ENCODE measurements around the gene POR.

POR gene

GRCh38 chr7:75955331-75955955 lies 40.5 kb downstream of the POR start:
- DNase-seq, result no peak

- DNase-seq, result no peak
Measured at GRCh38 chr7:75957021-75957736, 42.2 kb downstream of the POR start.

GRCh38 chr7:75958802-75959543 lies 44.0 kb downstream of the POR start:
- no peak for DNase-seq

GRCh38 chr7:75960372-75960771 lies 45.4 kb downstream of the POR start:
- DNase-seq, result no peak

DNA sequence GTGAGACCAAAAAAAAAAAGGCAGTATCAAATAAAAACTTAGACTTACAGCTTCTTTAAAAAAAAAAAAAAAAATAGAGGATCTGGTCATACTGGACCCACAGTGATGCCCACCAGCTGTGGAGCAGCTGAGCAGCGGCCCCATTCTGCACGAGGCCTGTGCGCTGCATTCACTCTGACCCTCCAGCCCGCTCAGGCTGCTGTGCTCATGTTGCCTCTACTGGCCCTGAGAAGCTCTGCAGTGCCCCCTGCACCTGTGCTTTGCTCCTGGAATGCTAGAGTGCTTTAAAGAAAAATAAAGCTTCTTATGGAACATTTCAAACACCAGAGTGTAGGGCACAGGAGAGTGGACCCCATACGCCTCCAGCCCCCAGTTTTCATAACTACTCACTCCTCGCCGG lies 46.3 kb downstream of the POR start:
- DNase-seq, result no peak

- peak; percentile 71 for DNase-seq
Measured at GRCh38 chr7:75962607-75963380, 47.8 kb downstream of the POR start.

DNA sequence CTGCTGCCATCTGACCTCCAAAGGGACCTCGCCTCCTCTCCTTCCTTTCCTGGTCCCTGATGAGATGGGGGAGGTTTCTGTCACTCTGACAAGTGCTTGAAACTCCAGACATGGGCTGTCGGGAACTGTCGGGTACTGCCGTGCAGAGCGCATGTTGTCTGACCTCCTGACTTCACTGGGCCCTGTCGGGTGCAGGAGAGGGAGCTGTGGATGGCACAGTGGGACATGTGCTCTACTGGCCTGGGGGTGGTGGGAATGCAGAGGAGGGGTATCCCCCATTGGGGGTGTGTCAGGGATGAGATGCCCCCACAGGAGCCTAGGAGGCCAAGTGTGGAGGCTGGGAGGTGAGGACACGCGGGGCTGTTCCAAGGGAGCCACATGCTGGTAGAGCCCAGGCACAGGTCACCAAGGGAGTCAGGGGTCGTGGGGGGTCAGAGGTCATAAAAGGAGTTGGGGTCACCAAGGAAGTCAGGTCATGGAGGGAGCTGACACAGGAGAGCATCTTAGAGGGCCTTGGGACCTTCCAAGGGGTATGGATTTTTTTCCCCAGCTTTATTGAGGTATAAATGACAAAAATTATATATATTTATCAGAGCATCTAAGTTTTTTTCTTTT lies 48.5 kb downstream of the POR start:
- DNase-seq, result no peak

GRCh38 chr7:75965617-75966016 lies 50.7 kb downstream of the POR start:
- DNase-seq, result no peak

GRCh38 chr7:75966190-75966961 lies 51.4 kb downstream of the POR start:
- peak; percentile 45 for DNase-seq

DNA sequence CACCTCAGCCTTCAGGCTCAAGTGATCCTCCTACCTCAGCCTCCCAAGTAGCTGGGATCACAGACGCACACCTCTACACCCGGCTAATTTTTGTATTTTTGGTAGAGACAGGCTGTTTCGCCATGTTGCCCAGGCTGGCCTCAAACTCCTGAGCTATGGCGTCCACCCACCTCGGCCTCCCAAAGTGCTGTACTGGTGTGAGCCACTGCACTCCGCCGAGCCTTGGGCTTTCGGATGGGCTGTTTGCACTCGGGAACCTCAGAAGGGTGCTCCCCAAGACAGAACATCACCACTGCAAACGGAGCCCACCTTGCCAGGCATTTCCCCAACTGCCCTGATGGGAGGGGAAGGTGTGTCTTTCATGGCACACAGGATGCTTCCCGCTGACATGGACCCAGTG lies 52.1 kb downstream of the POR start:
- DNase-seq, result no peak

DNA sequence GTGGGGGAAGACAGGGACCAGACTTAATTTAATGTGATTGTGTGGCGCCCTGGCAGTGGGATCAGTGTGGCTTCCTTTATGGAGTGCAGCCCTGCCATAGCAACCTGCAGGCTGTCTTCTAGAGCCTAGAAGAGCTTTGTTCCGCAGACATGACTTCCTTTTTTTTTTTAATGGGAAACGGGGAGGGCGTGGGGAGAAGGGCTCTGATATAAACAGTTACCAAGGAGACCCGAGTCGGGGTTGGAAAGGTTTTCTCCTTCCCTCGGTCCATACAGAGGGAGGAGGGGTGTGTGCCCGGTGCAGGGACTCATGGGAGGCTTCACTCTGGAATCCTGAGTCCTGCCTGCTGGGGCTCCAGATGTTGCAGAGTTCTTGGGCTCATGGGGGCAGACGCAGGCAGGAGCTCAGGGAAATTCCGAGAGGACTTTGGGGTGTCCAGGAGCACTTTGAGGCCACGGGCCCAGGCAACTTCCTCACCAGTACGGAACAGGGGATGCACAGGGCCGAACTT lies 52.6 kb downstream of the POR start:
- DNase-seq, result no peak

GRCh38 chr7:75968012-75968411 lies 53.1 kb downstream of the POR start:
- DNase-seq, result no peak

- DNase-seq, result no peak
Measured at GRCh38 chr7:75968561-75969001, 53.6 kb downstream of the POR start.

DNA sequence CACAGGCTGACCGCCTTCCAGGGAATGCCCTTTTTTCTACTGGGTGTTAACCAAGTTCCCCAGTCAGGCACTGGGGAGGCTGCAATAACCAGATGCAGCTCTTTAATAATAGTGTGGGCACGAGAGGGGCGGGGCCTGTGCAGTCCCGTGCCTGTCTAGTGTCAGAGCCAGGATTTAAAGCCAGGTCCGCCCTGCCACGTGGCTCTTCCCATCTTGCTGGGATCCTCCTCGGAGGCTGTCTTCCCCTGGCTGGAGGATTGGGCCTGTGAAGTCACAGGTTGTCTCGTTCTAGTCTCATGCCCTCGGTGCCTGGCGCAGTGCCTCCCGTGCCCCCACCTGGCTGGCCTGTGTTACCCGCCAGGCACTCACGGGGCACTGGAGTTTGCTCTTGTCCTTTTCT lies 54.2 kb downstream of the POR start:
- no peak for DNase-seq

DNA sequence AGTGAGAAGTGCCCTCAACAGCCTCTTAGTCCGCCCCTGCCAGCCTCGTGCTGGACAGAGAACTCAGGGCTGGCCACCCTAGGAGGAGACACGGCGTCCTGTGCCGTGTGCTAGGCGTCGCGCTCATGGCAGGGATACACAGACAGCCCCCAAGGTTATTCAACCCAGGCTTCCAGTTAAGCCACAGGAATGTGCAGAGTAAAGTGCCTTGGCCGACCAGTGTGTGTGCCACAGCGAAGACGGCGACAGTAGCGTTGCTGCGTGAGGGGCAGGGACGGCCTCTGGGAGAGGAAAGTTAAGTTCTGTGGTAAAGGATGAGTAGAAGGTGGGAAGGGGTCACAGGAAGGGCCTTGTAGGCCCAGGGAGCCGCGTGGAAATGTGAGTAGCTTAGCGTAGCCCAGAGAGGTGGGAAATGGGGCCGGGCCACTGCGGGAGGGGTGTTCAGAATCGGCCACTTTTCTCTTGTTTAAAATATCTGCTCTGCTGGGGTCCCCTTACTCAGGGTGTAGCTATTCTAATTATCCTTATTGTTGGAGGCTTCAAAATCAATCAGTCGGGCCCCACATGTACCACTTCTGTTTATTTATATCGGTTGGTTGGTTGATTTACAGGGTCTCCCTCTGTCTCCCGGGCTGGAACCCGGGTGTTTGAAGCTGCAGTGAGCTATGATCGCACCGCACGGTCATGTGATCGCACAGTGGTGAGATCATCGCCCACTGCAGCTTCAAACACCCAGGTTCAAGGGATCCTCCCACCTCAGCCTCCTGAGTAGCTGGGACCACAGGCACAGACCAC lies 54.9 kb downstream of the POR start:
- DNase-seq, result no peak

GRCh38 chr7:75971309-75971960 lies 56.5 kb downstream of the POR start:
- no peak for DNase-seq

- DNase-seq, result no peak
Measured at GRCh38 chr7:75971961-75972763, 57.2 kb downstream of the POR start.

DNA sequence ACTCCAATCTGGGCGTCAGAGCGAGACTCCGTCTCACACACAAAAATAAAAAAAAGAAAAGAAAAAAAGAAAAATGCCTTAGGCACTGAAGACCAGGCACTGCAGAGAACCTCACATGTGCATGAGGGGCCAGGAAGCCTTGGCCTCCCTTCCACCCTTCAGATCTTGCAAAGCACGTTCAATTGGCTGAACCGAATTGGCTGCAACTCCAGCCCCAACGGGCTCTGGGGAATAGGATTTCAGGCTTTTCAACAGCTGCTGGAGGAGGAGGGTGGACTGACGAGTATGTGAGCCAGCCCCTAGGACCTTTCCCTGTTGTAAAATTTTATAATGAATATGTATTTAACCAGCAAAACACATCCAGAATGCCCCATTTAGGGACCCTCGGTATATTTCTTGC lies 62.8 kb downstream of the POR start:
- DNase-seq, result no peak

DNA sequence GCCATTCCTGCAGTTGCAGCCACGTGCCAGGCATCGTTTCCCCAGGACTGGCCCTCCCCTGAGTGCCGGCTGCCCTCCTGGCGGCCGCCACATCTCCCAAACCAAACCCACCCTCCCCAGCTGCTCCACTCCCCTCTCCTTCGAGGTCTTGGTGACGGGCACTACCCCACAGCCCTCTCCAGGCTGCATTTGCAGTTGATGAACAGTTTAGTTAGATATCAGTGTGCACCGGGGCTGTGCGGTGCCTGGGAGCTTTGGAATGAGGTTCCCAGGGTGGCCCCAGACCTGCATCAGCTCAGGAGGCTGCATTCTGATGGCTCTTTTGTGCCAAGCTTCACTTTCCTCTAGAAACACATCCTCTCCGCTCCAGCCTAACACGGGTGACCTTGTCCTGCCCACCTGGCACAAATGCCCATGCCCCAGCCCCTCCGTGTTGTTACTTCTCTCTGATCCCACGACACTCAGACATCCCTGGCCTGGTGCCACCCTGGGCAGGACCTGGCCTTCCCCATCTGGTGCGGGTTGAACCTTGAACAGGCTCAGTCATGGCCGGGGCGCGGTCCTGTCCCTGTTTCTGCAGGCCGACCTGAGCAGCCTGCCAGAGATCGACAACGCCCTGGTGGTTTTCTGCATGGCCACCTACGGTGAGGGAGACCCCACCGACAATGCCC lies 64.9 kb downstream of the POR start:
- DNase-seq, result no peak
